Neural progenitor cell (in vitro differentiated cells): ENCODE data around the gene FAM131C. TPM values are rescaled to one million over a fixed set of nuclear protein-coding genes. Genes with fewer than 3 reads are reported as not detected.

ENCODE experiments used
- DNase-seq: peaks from one replicate; pipeline ENCODE4 v3.0.0-alpha.2; 2016; ENCODE audit warnings: low spot score
- H2AFZ ChIP-seq: fragments of 200-600 bp; sonication (generic); replicated peaks from 2 replicates; pipeline ENCODE4 v1.6.1; 2016; ENCODE audit warnings: antibody characterized with exemption
- H3F3A ChIP-seq: fragments of 200-600 bp; sonication (generic); 2 replicates; pipeline ENCODE4 v1.6.1; 2016; ENCODE audit warnings: antibody characterized with exemption, low read depth
- H3K27ac ChIP-seq: fragments of 200-600 bp; sonication (generic); 2 replicates; pipeline ENCODE4 v1.5.1; 2016; ENCODE audit warnings: mild to moderate bottlenecking
- H3K27me3 ChIP-seq: fragments of 200-600 bp; sonication (generic); 2 replicates; pipeline ENCODE4 v1.6.1; 2016; ENCODE audit warnings: mild to moderate bottlenecking, moderate library complexity
- H3K36me3 ChIP-seq: fragments of 200-600 bp; sonication (generic); 2 replicates; pipeline ENCODE4 v1.5.1; 2016
- H3K4me1 ChIP-seq: fragments of 200-600 bp; sonication (generic); 2 replicates; pipeline ENCODE4 v1.6.1; 2016; ENCODE audit warnings: mixed run types
- H3K4me2 ChIP-seq: fragments of 200-600 bp; sonication (generic); 2 replicates; pipeline ENCODE4 v1.6.1; 2016
- H3K4me3 ChIP-seq: fragments of 200-600 bp; sonication (generic); 2 replicates; pipeline ENCODE4 v1.5.1; 2016
- H3K79me2 ChIP-seq: fragments of 200-600 bp; sonication (generic); 2 replicates; pipeline ENCODE4 v1.6.1; 2016; ENCODE audit warnings: low read depth
- H3K9ac ChIP-seq: fragments of 200-600 bp; sonication (generic); 2 replicates; pipeline ENCODE4 v1.6.1; 2016
- H3K9me3 ChIP-seq: fragments of 200-600 bp; sonication (generic); 2 replicates; pipeline ENCODE4 v1.5.1; 2016; ENCODE audit warnings: low read depth
- H4K20me1 ChIP-seq: fragments of 200-600 bp; sonication (generic); 2 replicates; pipeline ENCODE4 v1.6.1; 2016; ENCODE audit warnings: low read depth
- H3K27ac Mint-ChIP-seq: 3 replicates; pipeline ENCODE4 v1.8.0; 2021; ENCODE audit warnings: mixed read lengths
- H3K27me3 Mint-ChIP-seq: 2 replicates; pipeline ENCODE4 v1.8.0; 2022; ENCODE audit warnings: low read depth, mild to moderate bottlenecking, inconsistent platforms, moderate library complexity, mixed read lengths; ENCODE audit not compliant: insufficient read depth
- H3K36me3 Mint-ChIP-seq: 3 replicates; pipeline ENCODE4 v1.8.0; 2021; ENCODE audit warnings: mixed read lengths
- H3K4me1 Mint-ChIP-seq: 3 replicates; pipeline ENCODE4 v1.8.0; 2021; ENCODE audit warnings: mixed read lengths
- H3K4me3 Mint-ChIP-seq: 3 replicates; pipeline ENCODE4 v1.8.0; 2021; ENCODE audit warnings: mild to moderate bottlenecking, moderate library complexity, mixed read lengths
- H3K9me3 Mint-ChIP-seq: 3 replicates; pipeline ENCODE4 v1.8.0; 2020; ENCODE audit warnings: mixed read lengths
- CTCF ChIP-seq: fragments of 200-600 bp; sonication (generic); IDR thresholded peaks from 2 replicates; pipeline ENCODE4 v1.5.1; 2017; ENCODE audit warnings: antibody characterized with exemption, mild to moderate bottlenecking
- EZH2 ChIP-seq: fragments of 200-600 bp; sonication (generic); IDR thresholded peaks from 2 replicates; pipeline ENCODE4 v1.6.1; 2017; ENCODE audit warnings: antibody characterized with exemption, mild to moderate bottlenecking, moderate library complexity
- EZH2phosphoT487 ChIP-seq: fragments of 200-600 bp; sonication (generic); IDR thresholded peaks from 2 replicates; pipeline ENCODE4 v1.6.1; 2017; ENCODE audit warnings: antibody characterized with exemption
- total RNA-seq: library from RNA; depleted of rRNA; stranded (reverse); fragments of >200 nt; gene quantifications from 2 replicates; pipeline ENCODE4 v1.2.3, GENCODE V29; 2015; ENCODE audit warnings: low replicate concordance

FAM131C gene
- total RNA-seq, 1 donor from 2014 or later, result 0.13 TPM

- Mint-ChIP-seq H3K4me3 (no peak overlapping the region), H3K4me1 (peaks cover 37% of the 10 kb centered on the region), H3K27ac (peak overlapping the region; percentile 74), H3K27me3 (peaks cover 20% of the 10 kb centered on the region), H3K36me3 (peaks cover 1% of the 10 kb centered on the region), H3K9me3 (no peaks in the 10 kb centered on the region)
- no peak for DNase-seq
- TF ChIP-seq CTCF (no peak), EZH2phosphoT487 (no peak), EZH2 (no peak)
- H2AFZ ChIP-seq, result no peak overlapping the region
- H3K36me3 ChIP-seq, result no peaks in the 10 kb centered on the region
- no peak overlapping the region for H3K27ac ChIP-seq
- H3F3A ChIP-seq, result peaks cover 16% of the 10 kb centered on the region
- H3K9ac ChIP-seq, result no peak overlapping the region
- H4K20me1 ChIP-seq, result no peaks in the 10 kb centered on the region
- H3K4me3 ChIP-seq, result no peak overlapping the region
- peaks cover 16% of the 10 kb centered on the region for H3K4me1 ChIP-seq
- no peak overlapping the region for H3K4me2 ChIP-seq
- H3K9me3 ChIP-seq, result no peaks in the 10 kb centered on the region
- peaks cover 4% of the 10 kb centered on the region for H3K27me3 ChIP-seq
- no peaks in the 10 kb centered on the region for H3K79me2 ChIP-seq
Measured at GRCh38 chr1:16095447-16095846, 22.0 kb upstream of the FAM131C start.

GRCh38 chr1:16094453-16095158, 21.2 kb upstream of the FAM131C start:
- Histone ChIP-seq H3K79me2 (no peaks in the 10 kb centered on the region), H2AFZ (no peak overlapping the region), H3K4me3 (no peak overlapping the region), H3K9ac (no peak overlapping the region), H3K27ac (no peak overlapping the region), H3K4me1 (peaks cover 16% of the 10 kb centered on the region), H3F3A (peaks cover 11% of the 10 kb centered on the region), H3K4me2 (no peak overlapping the region), H3K27me3 (peaks cover 4% of the 10 kb centered on the region), H3K36me3 (no peaks in the 10 kb centered on the region), H4K20me1 (no peaks in the 10 kb centered on the region), H3K9me3 (no peaks in the 10 kb centered on the region)
- Mint-ChIP-seq H3K27me3 (peaks cover 20% of the 10 kb centered on the region), H3K27ac (no peak overlapping the region), H3K36me3 (no peaks in the 10 kb centered on the region), H3K4me3 (peak overlapping the region; percentile 8), H3K9me3 (no peaks in the 10 kb centered on the region), H3K4me1 (peaks cover 37% of the 10 kb centered on the region)
- TF ChIP-seq EZH2phosphoT487 (no peak), CTCF (no peak), EZH2 (no peak)
- no peak for DNase-seq

- Mint-ChIP-seq H3K4me1 (peaks cover 41% of the 10 kb centered on the region), H3K36me3 (no peaks in the 10 kb centered on the region), H3K9me3 (no peaks in the 10 kb centered on the region), H3K27me3 (peaks cover 20% of the 10 kb centered on the region), H3K4me3 (peak overlapping the region; percentile 36), H3K27ac (peak overlapping the region; percentile 12)
- Histone ChIP-seq H3K4me2 (peak overlapping the region; percentile 33), H3K9ac (no peak overlapping the region), H3K79me2 (no peaks in the 10 kb centered on the region), H2AFZ (no peak overlapping the region), H3K27ac (no peak overlapping the region), H3F3A (peaks cover 11% of the 10 kb centered on the region), H4K20me1 (no peaks in the 10 kb centered on the region), H3K36me3 (no peaks in the 10 kb centered on the region), H3K27me3 (peaks cover 4% of the 10 kb centered on the region), H3K4me3 (no peak overlapping the region), H3K9me3 (no peaks in the 10 kb centered on the region), H3K4me1 (peaks cover 16% of the 10 kb centered on the region)
- no peak for DNase-seq
- TF ChIP-seq EZH2 (no peak), CTCF (no peak), EZH2phosphoT487 (no peak)
Measured at GRCh38 chr1:16093611-16094010, 20.2 kb upstream of the FAM131C start.
